Adrenal gland (tissue), 12 donors: Measurements from ENCODE around the gene SLC2A13. TPM values are rescaled to one million over a fixed set of nuclear protein-coding genes. Genes with fewer than 3 reads are reported as not detected.

ENCODE experiments used
- DNase-seq, 7 donors: peaks; one replicate each; pipeline ENCODE4 v3.0.0-alpha.2; 2019 to 2020
- H3K27ac ChIP-seq, 5 donors: fragments of 200-600 bp; sonication (generic) in 4 of 5; 1 replicate in 3 of 5; 2 replicates in 2 of 5; pipeline versions ENCODE4 v1.5.1 to v1.8.0; 2016 to 2020; ENCODE audit warnings: mild to moderate bottlenecking in 1 of 5
- H3K27me3 ChIP-seq: fragments of 200-600 bp; 2 replicates; pipeline ENCODE4 v1.8.0; 2021
- H3K36me3 ChIP-seq, 2 donors: fragments of 200-600 bp; replicated peaks in 1 of 2; 1 replicate in 1 of 2; 2 replicates in 1 of 2; pipeline versions ENCODE4 v1.5.1 to v1.8.0; 2018 to 2022
- H3K4me1 ChIP-seq, 2 donors: fragments of 200-600 bp; replicated peaks in 1 of 2; 1 replicate in 1 of 2; 2 replicates in 1 of 2; pipeline versions ENCODE4 v1.5.1 to v1.8.0; 2018 to 2021
- H3K4me3 ChIP-seq, 4 donors: fragments of 200-600 bp; sonication (generic) in 3 of 4; one replicate each; pipeline ENCODE4 v1.5.1; 2016 to 2018
- H3K9me3 ChIP-seq, 3 donors: fragments of 200-600 bp; sonication (generic) in 1 of 3; replicated peaks in 1 of 3; 1 replicate in 2 of 3; 2 replicates in 1 of 3; pipeline versions ENCODE4 v1.5.1 to v1.8.0; 2016 to 2021
- CTCF ChIP-seq, 6 experiments: fragments of 450-650 bp in 4 of 6; fragments of 200-600 bp in 2 of 6; sonication (generic) in 1 of 6; IDR thresholded peaks; 1 replicate in 5 of 6; 2 replicates in 1 of 6; pipeline versions ENCODE4 v1.5.1 to v1.8.0; 2016 to 2021; ENCODE audit warnings: antibody characterized with exemption in 6 of 6, mild to moderate bottlenecking in 2 of 6, moderate library complexity in 1 of 6
- POLR2A ChIP-seq, 2 donors: fragments of 450-650 bp; IDR thresholded peaks; one replicate each; pipeline ENCODE4 v1.6.1; 2017; ENCODE audit warnings: antibody characterized with exemption in 2 of 2, mild to moderate bottlenecking in 2 of 2, moderate library complexity in 1 of 2
- WGBS, 4 donors: extraction: QIAGEN DNeasy Blood & Tissue Kit in 2 of 4; methylation state at CpG; one replicate each; pipeline versions ENCODE4 v1.1.5 to v1.1.7; 2013 to 2017; 5-methylcytosine and 5-hydroxymethylcytosine counted together
- intact Hi-C, 2 donors: fragments of 100-400 bp; cut with DNase I; formaldehyde crosslinking; loops; one replicate each; pipeline versions ENCODE4 v1.14.1 to v1.15.0; 2022 to 2023
- polyA plus RNA-seq, 3 donors: library from polyadenylated mRNA; stranded (reverse); fragments of 200-250 nt in 2 of 3; fragments of 350-450 nt in 1 of 3; fragmentation: Illumina TruSeq in 1 of 3; extraction: RNeasy Lipid Tissue Mini Kit (QIAGEN cat#74804) in 1 of 3; gene quantifications; one replicate each; pipeline ENCODE4 v1.2.3, GENCODE V29; 2013 to 2014
- small RNA-seq, 2 donors: library from RNA; depleted of rRNA; stranded (forward); fragments of <200 nt; gene quantifications; one replicate each; pipeline ENCODE3, GENCODE V24; 2016
- total RNA-seq, 9 donors: library from RNA; depleted of rRNA in 4 of 9; stranded (reverse); fragments of >200 nt in 4 of 9; fragments of 120-200 nt in 1 of 9; fragmentation: NEBNext Ultra II Directional in 1 of 9; extraction: Animal tissue kit (Norgen Biotek cat#: 25700) in 1 of 9; gene quantifications; one replicate each; pipeline versions ENCODE4 v1.1.0 to v1.2.4, GENCODE V29; 2013 to 2023
- donor health status: healthy with polysubstance abuse.
- donor health status: Bipolar disorder and iron deficiency.
- donor health status: DM: yes; HTN: yes; CAD: no.
- donor health status: DM: no; HTN: no; CAD: no.
- donor health status: DM: no; HTN: no; CAD: no.
- donor health status: DM: yes; HTN: yes; CAD: no.

The SLC2A13 gene
- total and polyA plus RNA-seq, 12 donors = 3.5 to 49.1 (median 27.0) TPM

GRCh38 chr12:39713552-39713951, 392.3 kb downstream of the SLC2A13 start:
- intact Hi-C loops = no loop called here
- Histone ChIP-seq H3K4me1 (no peaks in the 10 kb centered on the region), H3K36me3 (no peaks in the 10 kb centered on the region), H3K4me3 (no peak overlapping the region), H3K27ac (no peak overlapping the region), H3K27me3 (no peaks in the 10 kb centered on the region), H3K9me3 (no peaks in the 10 kb centered on the region)
- 87 to 94% (median 90%) methylated on average over 14 of the region's 14 CpGs for WGBS, 4 donors
- TF ChIP-seq POLR2A (IDR thresholded peaks at IDR 0.05) (no peak), CTCF (IDR thresholded peaks at IDR 0.05) (no peak)
- no peak for DNase-seq

- TF ChIP-seq CTCF (IDR thresholded peaks at IDR 0.05) (no peak), POLR2A (IDR thresholded peaks at IDR 0.05) (no peak)
- intact Hi-C loops = no loop called here
- Histone ChIP-seq H3K27ac (no peak overlapping the region), H3K9me3 (no peaks in the 10 kb centered on the region), H3K27me3 (no peaks in the 10 kb centered on the region), H3K4me3 (no peak overlapping the region), H3K4me1 (no peaks in the 10 kb centered on the region), H3K36me3 (no peaks in the 10 kb centered on the region)
- WGBS, 4 donors = 90 to 93% (median 91%) methylated on average over 20 of the region's 20 CpGs
- DNase-seq = no peak
These were observed 393.5 kb downstream of the SLC2A13 start for GRCh38 chr12:39712334-39712733.

Small RNA genes lying within 50 kb of the gene (small RNA-seq; reads per million reads assigned to genes)
- 0 reads per million in 2 donors for gene RF00414

Other genes with a start within 250 kb of the SLC2A13 start
- gene LRRK2, start 118.9 kb upstream of the SLC2A13 start, total RNA-seq = 10 to 100 TPM in 7 of 9 donors, 1 to 10 TPM in 2; 7.9 to 25.6 (median 14.5) TPM
- 1 to 10 TPM; 2.6 to 7.0 (median 4.2) TPM for gene LRRK2, start 118.9 kb upstream of the SLC2A13 start, polyA plus RNA-seq